ENCODE data around the gene LDLRAD1.

DNA sequence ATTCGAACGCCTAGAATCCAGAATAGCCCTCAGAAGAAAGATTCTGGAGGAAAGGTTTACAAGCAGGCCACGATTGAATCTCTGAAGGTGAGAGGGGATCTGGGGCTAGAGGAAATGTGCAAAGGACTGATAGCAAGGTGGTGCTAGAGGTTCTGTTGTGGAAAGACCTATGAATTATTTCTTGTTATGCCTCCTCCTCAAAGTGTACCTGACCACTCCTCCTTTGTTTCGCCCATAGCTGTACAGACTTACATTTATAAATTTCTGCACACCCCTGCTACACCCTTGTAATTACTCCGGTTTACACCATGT, 36.4 kb upstream of the LDLRAD1 start:
- TF ChIP-seq EZH2phosphoT487 (IDR thresholded peaks at IDR 0.05; ENCODE audit: insufficient read depth, low read depth) (no peak), EZH2 (IDR thresholded peaks at IDR 0.05; ENCODE audit: insufficient read depth, poor library complexity, severe bottlenecking) (no peak)

Data from GM23248 (cell line).